Keratinocyte (primary cell): ENCODE data around the gene HHATL. TPM values are rescaled to one million over a fixed set of nuclear protein-coding genes. Genes with fewer than 3 reads are reported as not detected.
A peak's percentile ranks its signal among the peaks of the same experiment; 100 is the strongest.

Source experiments
- DNase-seq: peaks from one replicate; pipeline ENCODE4 v3.0.0-alpha.2; 2011; ENCODE audit warnings: low read depth, missing footprints, low spot score
- FAIRE-seq: peaks from 2 replicates; lab custom pipeline; 2011; peaks lifted over from hg19 to GRCh38; lab: Jason Lieb, UNC
- H2AFZ ChIP-seq: 2 replicates; pipeline ENCODE4 v1.6.0; 2012; ENCODE audit warnings: low read length, control low read depth, inconsistent platforms; ENCODE audit not compliant: control insufficient read depth
- H3K27ac ChIP-seq: 2 replicates; pipeline ENCODE4 v1.5.1; 2011; ENCODE audit warnings: low read length; ENCODE audit not compliant: control insufficient read depth, insufficient read depth
- H3K27me3 ChIP-seq: 3 replicates; pipeline ENCODE4 v1.6.0; 2011; ENCODE audit warnings: low read length; ENCODE audit not compliant: control insufficient read depth, insufficient read depth; ENCODE audit errors: extremely low read depth
- H3K36me3 ChIP-seq, 2 experiments: 2 replicates in 1 of 2; 3 replicates in 1 of 2; pipeline ENCODE4 v1.5.1; 2011; ENCODE audit warnings: low read length in 2 of 2, mild to moderate bottlenecking in 1 of 2; ENCODE audit not compliant: control insufficient read depth in 2 of 2, insufficient read depth in 2 of 2; ENCODE audit errors: extremely low read depth in 1 of 2
- H3K4me1 ChIP-seq: 3 replicates; pipeline ENCODE4 v1.5.1; 2011; ENCODE audit warnings: low read length; ENCODE audit not compliant: control insufficient read depth, insufficient read depth; ENCODE audit errors: extremely low read depth
- H3K4me2 ChIP-seq: 3 replicates; pipeline ENCODE4 v1.6.0; 2011; ENCODE audit warnings: low read depth, low read length; ENCODE audit not compliant: control insufficient read depth, insufficient read depth; ENCODE audit errors: extremely low read depth
- H3K4me3 ChIP-seq, 3 experiments: fragments of 200-600 bp in 1 of 3; sonication (generic) in 1 of 3; 2 replicates in 2 of 3; 3 replicates in 1 of 3; pipeline ENCODE4 v1.5.1; 2011 to 2016; ENCODE audit warnings: low read length in 3 of 3, mild to moderate bottlenecking in 3 of 3, control low read depth in 2 of 3, inconsistent platforms in 1 of 3, low read depth in 1 of 3, mixed read lengths in 1 of 3, mixed run types in 1 of 3, moderate library complexity in 1 of 3; ENCODE audit not compliant: control insufficient read depth in 2 of 3, insufficient read depth in 2 of 3; ENCODE audit errors: extremely low read depth in 1 of 3
- H3K79me2 ChIP-seq: 2 replicates; pipeline ENCODE4 v1.6.0; 2012; ENCODE audit warnings: low read length; ENCODE audit not compliant: control insufficient read depth, insufficient read depth
- H3K9ac ChIP-seq: 3 replicates; pipeline ENCODE4 v1.6.0; 2011; ENCODE audit warnings: low read length; ENCODE audit not compliant: control insufficient read depth, insufficient read depth; ENCODE audit errors: extremely low read depth
- H3K9me1 ChIP-seq: 3 replicates; pipeline ENCODE4 v1.6.0; 2011; ENCODE audit warnings: low read length; ENCODE audit not compliant: control insufficient read depth, insufficient read depth; ENCODE audit errors: extremely low read depth
- H3K9me3 ChIP-seq: 2 replicates; pipeline ENCODE4 v1.5.1; 2012; ENCODE audit warnings: low read depth, low read length; ENCODE audit not compliant: control insufficient read depth
- H4K20me1 ChIP-seq: 3 replicates; pipeline ENCODE4 v1.6.0; 2011; ENCODE audit warnings: low read length; ENCODE audit not compliant: control insufficient read depth, insufficient read depth; ENCODE audit errors: extremely low read depth
- CTCF ChIP-seq, 3 experiments: IDR thresholded peaks in 1 of 3; conservative IDR thresholded peaks in 1 of 3; optimal IDR thresholded peaks in 1 of 3; 2 replicates in 2 of 3; 3 replicates in 1 of 3; pipeline versions ENCODE3 to v1.5.1; 2011; ENCODE audit warnings: low read length in 3 of 3, mild to moderate bottlenecking in 3 of 3, moderate library complexity in 2 of 3, control low read depth in 1 of 3, inconsistent platforms in 1 of 3; ENCODE audit not compliant: insufficient read depth in 2 of 3; ENCODE audit errors: extremely low read depth in 1 of 3
- EZH2 ChIP-seq: IDR thresholded peaks from one replicate; pipeline ENCODE4 v1.6.1; 2012; ENCODE audit warnings: inconsistent platforms, mild to moderate bottlenecking, low read length, moderate library complexity
- dilution Hi-C: fragments of 300-500 bp; cut with MboI; formaldehyde crosslinking; loops from one replicate; pipeline ENCODE4 v1.7.0; 2020; ENCODE audit warnings: low sequenced_read_pairs; ENCODE audit not compliant: extremely low pct_ligation_motif_present
- polyA plus RNA-seq, 5 experiments: library from polyadenylated mRNA; depleted of rRNA in 3 of 5; stranded (reverse) in 3 of 5; stranded (forward) in 1 of 5; unstranded in 1 of 5; fragments of >200 nt; gene quantifications; 1 replicate in 1 of 5; 2 replicates in 3 of 5; 3 replicates in 1 of 5; pipeline versions ENCODE4 v1.2.1 to v1.2.3, GENCODE V29; 2011 to 2012; ENCODE audit warnings: missing spikeins in 2 of 5, low read depth in 1 of 5, low replicate concordance in 1 of 5

The HHATL gene
- polyA plus RNA-seq, 1 donor (not counting 4 experiments of a cell fraction or from before 2014, with no cell fraction given): not detected

- DNase-seq (no peak), FAIRE-seq (no peak)
- Histone ChIP-seq H3K27ac (peak within 1 kb of the TSS; percentile 79), H3K4me2 (peak within 1 kb of the TSS; percentile 83), H3K79me2 (peaks cover 14% of the 10 kb centered on the region), H3K9me1 (peaks cover 7% of the 10 kb centered on the region), H2AFZ (peak within 1 kb of the TSS; percentile 66), H3K27me3 (no peaks in the 10 kb centered on the region), H3K4me1 (peaks cover 43% of the 10 kb centered on the region), H3K9ac (peak within 1 kb of the TSS; percentile 79), H4K20me1 (peaks cover 6% of the 10 kb centered on the region), H3K36me3 (peaks cover 6 to 8% of the 10 kb centered on the region in 2 experiments), H3K9me3 (no peaks in the 10 kb centered on the region), H3K4me3 (peak within 1 kb of the TSS; percentile 60 to 80 (median 74))
- dilution Hi-C loops: no loop called here
- no peak for TF ChIP-seq EZH2
- TF ChIP-seq CTCF (optimal IDR thresholded peaks at IDR 0.05 in 1 of 3, IDR thresholded peaks at IDR 0.05 in 1 of 3, conservative IDR thresholded peaks at IDR 0.05 in 1 of 3; ENCODE audit: extremely low read depth in 1 of 3, insufficient read depth in 2 of 3, low read length in 3 of 3): no peak
Measured at GRCh38 chr3:42653560-42654330, 48.9 kb downstream of the HHATL start, which contains the start of gene ZBTB47. ZBTB47 (plus strand) TSS chr3:42653697; CDS start chr3:42658356, 4,659 bp downstream.

GRCh38 chr3:42653303-42653559 lies 49.4 kb downstream of the HHATL start:
- Histone ChIP-seq H3K27ac (peak overlapping the region; percentile 79), H3K9me3 (no peaks in the 10 kb centered on the region), H3K36me3 (peaks cover 6 to 7% of the 10 kb centered on the region in 2 experiments), H3K27me3 (no peaks in the 10 kb centered on the region), H3K9me1 (peaks cover 7% of the 10 kb centered on the region), H3K4me2 (peak overlapping the region; percentile 83), H3K79me2 (peaks cover 14% of the 10 kb centered on the region), H3K9ac (peak overlapping the region; percentile 79), H4K20me1 (peaks cover 6% of the 10 kb centered on the region), H3K4me3 (peak overlapping the region; percentile 60 to 80 (median 74)), H3K4me1 (peaks cover 43% of the 10 kb centered on the region), H2AFZ (no peak overlapping the region)
- FAIRE-seq: peak; percentile 67
- DNase-seq: no peak
- dilution Hi-C loops: no loop called here
- TF ChIP-seq CTCF (optimal IDR thresholded peaks at IDR 0.05 in 1 of 3, IDR thresholded peaks at IDR 0.05 in 1 of 3, conservative IDR thresholded peaks at IDR 0.05 in 1 of 3; ENCODE audit: extremely low read depth in 1 of 3, insufficient read depth in 2 of 3, low read length in 3 of 3) (no peak), EZH2 (no peak)
